ENCODE results near the gene SP3.

GRCh38 chr2:173947131-173947530 is 18.0 kb downstream of the SP3 start:
- TF ChIP-seq, protein P1, sequence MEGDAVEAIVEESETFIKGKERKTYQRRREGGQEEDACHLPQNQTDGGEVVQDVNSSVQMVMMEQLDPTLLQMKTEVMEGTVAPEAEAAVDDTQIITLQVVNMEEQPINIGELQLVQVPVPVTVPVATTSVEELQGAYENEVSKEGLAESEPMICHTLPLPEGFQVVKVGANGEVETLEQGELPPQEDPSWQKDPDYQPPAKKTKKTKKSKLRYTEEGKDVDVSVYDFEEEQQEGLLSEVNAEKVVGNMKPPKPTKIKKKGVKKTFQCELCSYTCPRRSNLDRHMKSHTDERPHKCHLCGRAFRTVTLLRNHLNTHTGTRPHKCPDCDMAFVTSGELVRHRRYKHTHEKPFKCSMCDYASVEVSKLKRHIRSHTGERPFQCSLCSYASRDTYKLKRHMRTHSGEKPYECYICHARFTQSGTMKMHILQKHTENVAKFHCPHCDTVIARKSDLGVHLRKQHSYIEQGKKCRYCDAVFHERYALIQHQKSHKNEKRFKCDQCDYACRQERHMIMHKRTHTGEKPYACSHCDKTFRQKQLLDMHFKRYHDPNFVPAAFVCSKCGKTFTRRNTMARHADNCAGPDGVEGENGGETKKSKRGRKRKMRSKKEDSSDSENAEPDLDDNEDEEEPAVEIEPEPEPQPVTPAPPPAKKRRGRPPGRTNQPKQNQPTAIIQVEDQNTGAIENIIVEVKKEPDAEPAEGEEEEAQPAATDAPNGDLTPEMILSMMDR (IDR thresholded peaks at IDR 0.05; ENCODE audit: low read depth, low read length, poor library complexity, severe bottlenecking) = no peak
- TF ChIP-seq EZH2phosphoT487 (IDR thresholded peaks at IDR 0.05; ENCODE audit: borderline replicate concordance, low read length) = no peak
